Measurements from ENCODE around the gene TMOD2.
A peak's percentile ranks its signal among the peaks of the same experiment; 100 is the strongest.

Gene TMOD2

GRCh38 chr15:51750792-51751696 lies at the start of gene TMOD2:
Gene TMOD2, plus strand, starts transcription at chr15:51751597. Its CDS starts 14,845 bp downstream, at chr15:51766442.
- peak; percentile 67 for DNase-seq (ENCODE audit: low read depth)
- peak within 1 kb of the TSS; percentile 35 for H3K4me3 ChIP-seq (ENCODE audit: low read depth, low read length)
- TF ChIP-seq CTCF (IDR thresholded peaks at IDR 0.05; ENCODE audit: insufficient read depth, low read depth, low read length, missing control alignments), result no peak

GRCh38 chr15:51702710-51703109 lies 48.7 kb upstream of the TMOD2 start:
- no peak overlapping the region for H3K4me3 ChIP-seq (ENCODE audit: low read depth, low read length)
- TF ChIP-seq CTCF (IDR thresholded peaks at IDR 0.05; ENCODE audit: insufficient read depth, low read depth, low read length, missing control alignments), result no peak
- DNase-seq (ENCODE audit: low read depth), result no peak

GRCh38 chr15:51706291-51706690 lies 45.1 kb upstream of the TMOD2 start:
- TF ChIP-seq CTCF (IDR thresholded peaks at IDR 0.05; ENCODE audit: insufficient read depth, low read depth, low read length, missing control alignments), result no peak
- DNase-seq (ENCODE audit: low read depth), result no peak
- no peak overlapping the region for H3K4me3 ChIP-seq (ENCODE audit: low read depth, low read length)

GRCh38 chr15:51706926-51707608 lies 44.3 kb upstream of the TMOD2 start:
- no peak overlapping the region for H3K4me3 ChIP-seq (ENCODE audit: low read depth, low read length)
- TF ChIP-seq CTCF (IDR thresholded peaks at IDR 0.05; ENCODE audit: insufficient read depth, low read depth, low read length, missing control alignments), result no peak
- no peak for DNase-seq (ENCODE audit: low read depth)

- no peak overlapping the region for H3K4me3 ChIP-seq (ENCODE audit: low read depth, low read length)
- no peak for TF ChIP-seq CTCF (IDR thresholded peaks at IDR 0.05; ENCODE audit: insufficient read depth, low read depth, low read length, missing control alignments)
- no peak for DNase-seq (ENCODE audit: low read depth)
These were observed 43.4 kb upstream of the TMOD2 start for GRCh38 chr15:51708013-51708412.

- no peak overlapping the region for H3K4me3 ChIP-seq (ENCODE audit: low read depth, low read length)
- TF ChIP-seq CTCF (IDR thresholded peaks at IDR 0.05; ENCODE audit: insufficient read depth, low read depth, low read length, missing control alignments), result no peak
- no peak for DNase-seq (ENCODE audit: low read depth)
These were observed 42.4 kb upstream of the TMOD2 start for GRCh38 chr15:51709031-51709430.

Data from GM12865 (cell line).